ENCODE measurements around the gene PTGER1. TPM values are rescaled to one million over a fixed set of nuclear protein-coding genes. Genes with fewer than 3 reads are reported as not detected.

The PTGER1 gene
- 5.2 and 6.1 TPM in 2 replicates for total RNA-seq

GRCh38 chr19:14475251-14476073 is at the start of gene PTGER1:
Gene PTGER1, minus strand, starts transcription at chr19:14475354. Its CDS starts 1,034 bp downstream, at chr19:14474320.

GRCh38 chr19:14517840-14518505 is 42.8 kb upstream of the PTGER1 start, which contains the start of gene DNAJB1:
Gene DNAJB1, minus strand, starts transcription at chr19:14518397. Its CDS starts 48 bp downstream, at chr19:14518349.

GRCh38 chr19:14496029-14496833 is 21.1 kb upstream of the PTGER1 start, which contains the start of gene GIPC1:
Gene GIPC1, minus strand, starts transcription at chr19:14496127. Its CDS starts 13,151 bp downstream, at chr19:14482976.

DNA sequence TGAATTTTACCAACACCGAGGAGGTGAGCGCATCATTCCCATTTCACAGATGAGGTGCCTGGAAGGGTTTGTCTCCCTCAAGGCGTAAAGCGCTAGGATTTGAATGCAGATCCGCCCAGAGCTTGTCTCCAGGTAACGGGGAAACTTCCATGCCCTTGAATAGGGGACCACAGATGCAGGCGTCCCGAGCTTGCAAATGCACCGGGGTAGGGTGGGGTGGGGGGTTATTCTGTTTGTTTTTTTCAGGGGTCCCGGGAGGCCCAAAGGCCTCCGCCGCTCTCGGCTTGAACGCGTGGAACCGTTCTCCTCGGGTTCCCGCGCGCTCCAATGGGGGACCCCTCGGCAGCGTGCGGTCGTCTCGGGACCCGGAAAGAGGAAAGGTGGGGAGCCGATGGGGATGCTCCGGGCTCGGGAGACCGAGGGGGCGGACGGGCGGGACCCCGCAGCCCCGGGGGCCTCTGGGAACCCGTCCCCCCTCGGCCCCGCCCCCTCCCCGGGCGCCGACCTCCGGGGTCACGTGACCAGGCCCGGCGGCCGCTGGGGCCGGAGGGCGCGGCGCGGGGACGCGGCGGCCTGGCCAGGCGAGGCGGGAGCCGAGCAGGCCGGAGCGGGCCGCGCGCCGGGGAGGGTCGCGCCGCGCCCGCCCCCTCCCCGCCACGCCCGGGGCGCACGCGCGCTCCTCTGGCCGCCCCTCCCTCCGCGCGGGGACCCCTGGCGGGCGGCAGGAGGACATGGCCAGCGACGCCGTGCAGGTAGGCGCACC is 42.2 kb downstream of the PTGER1 start, which contains the start of gene PKN1:
PKN1 (plus strand) TSS at position 516 of the 763 bp plus-strand sequence; CDS start at position 732, 216 bp downstream.

Other genes with a start within 250 kb of the PTGER1 start
- gene ADGRE5, start 93.9 kb downstream of the PTGER1 start, total RNA-seq, result 42.4 and 42.9 TPM in 2 replicates
- gene DDX39A, start 56.0 kb downstream of the PTGER1 start, total RNA-seq, result 75.6 and 159 TPM in 2 replicates
- 173 and 203 TPM in 2 replicates for gene PKN1, start 42.0 kb downstream of the PTGER1 start, total RNA-seq
- 181 and 189 TPM in 2 replicates for gene GIPC1, start 20.8 kb upstream of the PTGER1 start, total RNA-seq
- 64.2 and 68.7 TPM in 2 replicates for gene DNAJB1, start 43.0 kb upstream of the PTGER1 start, total RNA-seq
- 22.7 and 25.2 TPM in 2 replicates for gene TECR, start 54.2 kb upstream of the PTGER1 start, total RNA-seq
- gene NDUFB7, start 96.7 kb upstream of the PTGER1 start, total RNA-seq, result 243 and 282 TPM in 2 replicates
- 0.12 TPM in 1 of 2 replicates, not detected in the other for gene CLEC17A, start 107.7 kb upstream of the PTGER1 start, total RNA-seq
- gene ADGRE3, start 199.5 kb upstream of the PTGER1 start, total RNA-seq, result under 0.01 TPM in 1 of 2 replicates, not detected in the other
- gene ZNF333, start 214.7 kb upstream of the PTGER1 start, total RNA-seq, result 28.2 and 29.8 TPM in 2 replicates